HG02981 (cell line): Measurements from ENCODE around the gene GRIN1.

Experiments
- ATAC-seq: cut with Tn5 transposase; IDR thresholded peaks from one replicate; pipeline ENCODE4 v1.9.1; 2021; ENCODE audit warnings: mild to moderate bottlenecking, moderate library complexity; ENCODE audit not compliant: unreplicated experiment

The GRIN1 gene

DNA sequence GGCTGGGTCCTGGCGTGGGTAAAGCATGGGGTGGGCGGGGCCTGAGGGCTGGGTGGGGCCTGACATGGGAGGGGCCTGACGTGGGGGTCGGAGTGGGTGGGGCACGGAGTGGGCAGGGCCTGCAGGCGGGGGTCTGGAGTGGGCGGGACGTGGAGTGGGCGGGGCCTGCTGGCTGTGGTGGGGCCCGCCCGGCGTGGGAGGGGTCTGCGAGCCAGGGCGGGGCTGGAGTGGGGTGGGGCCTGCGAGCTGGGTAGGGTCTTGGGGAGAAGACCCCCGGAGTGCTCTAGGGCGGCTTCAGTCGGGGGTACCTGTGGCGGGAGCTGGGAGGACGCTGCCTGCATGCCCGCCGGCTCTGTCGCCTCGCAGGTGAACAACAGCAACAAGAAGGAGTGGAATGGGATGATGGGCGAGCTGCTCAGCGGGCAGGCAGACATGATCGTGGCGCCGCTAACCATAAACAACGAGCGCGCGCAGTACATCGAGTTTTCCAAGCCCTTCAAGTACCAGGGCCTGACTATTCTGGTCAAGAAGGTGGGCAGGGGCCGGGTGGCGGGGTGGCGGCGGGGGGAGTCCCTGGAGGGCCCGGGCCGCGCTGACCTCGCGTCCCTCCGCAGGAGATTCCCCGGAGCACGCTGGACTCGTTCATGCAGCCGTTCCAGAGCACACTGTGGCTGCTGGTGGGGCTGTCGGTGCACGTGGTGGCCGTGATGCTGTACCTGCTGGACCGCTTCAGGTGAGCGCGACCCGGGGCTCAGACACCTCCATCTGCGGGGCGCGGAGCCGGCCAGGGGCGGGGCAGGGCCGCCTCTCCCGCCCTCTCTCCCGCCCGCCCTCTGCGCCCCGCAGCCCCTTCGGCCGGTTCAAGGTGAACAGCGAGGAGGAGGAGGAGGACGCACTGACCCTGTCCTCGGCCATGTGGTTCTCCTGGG is 22.9 kb downstream of the GRIN1 start:
- ATAC-seq: no peak

DNA sequence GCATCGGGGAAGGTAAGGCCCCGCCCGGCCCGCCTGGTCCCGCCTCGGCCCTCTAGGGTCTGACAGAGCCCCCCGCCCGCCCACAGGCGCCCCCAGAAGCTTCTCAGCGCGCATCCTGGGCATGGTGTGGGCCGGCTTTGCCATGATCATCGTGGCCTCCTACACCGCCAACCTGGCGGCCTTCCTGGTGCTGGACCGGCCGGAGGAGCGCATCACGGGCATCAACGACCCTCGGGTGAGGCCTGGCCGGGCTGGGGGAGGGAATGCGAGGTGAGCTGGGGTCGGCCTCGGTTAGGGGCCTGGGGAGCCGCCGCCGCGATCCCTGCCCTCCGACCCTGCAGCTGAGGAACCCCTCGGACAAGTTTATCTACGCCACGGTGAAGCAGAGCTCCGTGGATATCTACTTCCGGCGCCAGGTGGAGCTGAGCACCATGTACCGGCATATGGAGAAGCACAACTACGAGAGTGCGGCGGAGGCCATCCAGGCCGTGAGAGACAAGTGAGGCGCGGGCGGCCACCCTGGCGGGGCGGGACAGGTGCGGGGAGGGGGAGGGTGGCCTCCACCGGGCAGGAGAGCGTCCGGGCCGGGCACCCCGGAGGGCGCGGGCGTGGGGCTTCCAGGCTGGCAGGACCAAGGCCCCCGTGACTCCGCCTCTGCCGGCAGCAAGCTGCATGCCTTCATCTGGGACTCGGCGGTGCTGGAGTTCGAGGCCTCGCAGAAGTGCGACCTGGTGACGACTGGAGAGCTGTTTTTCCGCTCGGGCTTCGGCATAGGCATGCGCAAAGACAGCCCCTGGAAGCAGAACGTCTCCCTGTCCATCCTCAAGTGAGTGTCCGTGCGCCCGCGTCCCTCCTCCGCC is 23.8 kb downstream of the GRIN1 start:
- ATAC-seq: no peak

DNA sequence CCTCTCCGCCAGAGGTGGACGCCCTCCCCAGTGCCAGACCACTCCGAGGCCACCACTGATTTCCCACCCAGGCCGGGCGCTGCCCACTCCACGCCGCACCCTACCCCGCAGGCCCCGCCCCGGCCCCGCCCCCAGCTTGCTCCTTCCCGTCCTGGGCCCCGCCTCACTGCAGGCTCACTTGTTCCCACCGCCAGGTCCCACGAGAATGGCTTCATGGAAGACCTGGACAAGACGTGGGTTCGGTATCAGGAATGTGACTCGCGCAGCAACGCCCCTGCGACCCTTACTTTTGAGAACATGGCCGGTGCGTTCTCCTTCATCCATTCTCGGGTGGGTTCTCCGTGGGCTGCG is 24.4 kb downstream of the GRIN1 start:
- ATAC-seq: no peak

DNA sequence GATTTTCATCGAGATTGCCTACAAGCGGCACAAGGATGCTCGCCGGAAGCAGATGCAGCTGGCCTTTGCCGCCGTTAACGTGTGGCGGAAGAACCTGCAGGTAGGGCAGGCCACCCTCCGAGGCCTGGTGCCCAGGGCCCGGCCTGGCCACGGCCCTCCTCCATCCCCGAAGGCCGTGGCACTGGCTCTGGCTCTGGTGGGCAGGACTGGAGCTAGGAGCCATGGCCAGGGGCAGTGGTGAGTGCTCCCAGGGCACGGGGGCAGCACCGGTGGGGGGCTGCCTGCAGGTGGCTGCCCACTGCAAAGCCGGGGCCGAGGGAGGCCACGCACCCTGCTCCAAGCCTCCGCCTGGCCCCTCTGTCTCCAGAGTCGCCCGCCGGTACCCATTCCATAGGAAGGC is 24.9 kb downstream of the GRIN1 start:
- no peak for ATAC-seq

DNA sequence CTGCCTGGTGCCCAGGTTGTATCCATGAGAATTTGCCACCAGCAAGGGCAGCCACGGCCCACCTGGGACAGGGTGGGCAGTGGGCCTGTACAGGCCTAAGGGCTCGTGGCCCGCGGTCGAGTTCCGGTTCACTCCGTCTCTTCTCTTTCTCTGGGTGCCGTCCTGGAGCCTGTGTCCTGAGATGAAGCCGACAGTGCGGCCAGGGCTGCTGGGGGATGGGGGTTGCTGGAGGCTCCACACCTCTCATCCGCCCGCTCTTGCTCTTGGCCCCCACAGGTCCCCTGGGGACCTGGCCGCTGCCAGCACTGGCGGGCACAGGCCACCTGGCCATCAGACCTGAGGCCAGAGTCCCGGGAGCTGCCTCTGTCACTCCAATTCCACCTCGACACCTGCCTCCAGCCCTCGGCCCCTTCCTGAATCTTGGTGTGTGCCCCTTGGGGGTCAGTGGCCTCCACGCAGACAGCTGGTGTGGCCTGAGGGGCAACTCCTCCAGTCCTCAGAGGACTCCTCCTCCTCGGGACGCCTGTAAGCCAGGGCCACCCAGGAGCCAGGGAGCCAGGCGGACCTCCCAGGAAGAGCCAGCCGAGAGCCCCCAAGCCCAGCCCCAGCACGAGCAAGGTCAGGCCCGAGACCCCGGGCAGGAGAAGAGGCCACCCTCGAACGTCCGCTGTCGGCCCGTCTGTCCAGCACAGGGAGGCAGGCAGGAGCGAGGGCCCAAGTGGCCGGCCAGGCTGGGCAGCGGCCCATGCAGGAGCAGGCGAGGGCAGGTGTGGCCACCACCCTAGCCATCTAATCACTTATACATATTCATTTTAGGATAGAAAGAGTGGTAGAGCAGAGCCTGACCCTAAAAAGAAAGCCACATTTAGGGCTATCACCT is 25.7 kb downstream of the GRIN1 start:
- no peak for ATAC-seq

DNA sequence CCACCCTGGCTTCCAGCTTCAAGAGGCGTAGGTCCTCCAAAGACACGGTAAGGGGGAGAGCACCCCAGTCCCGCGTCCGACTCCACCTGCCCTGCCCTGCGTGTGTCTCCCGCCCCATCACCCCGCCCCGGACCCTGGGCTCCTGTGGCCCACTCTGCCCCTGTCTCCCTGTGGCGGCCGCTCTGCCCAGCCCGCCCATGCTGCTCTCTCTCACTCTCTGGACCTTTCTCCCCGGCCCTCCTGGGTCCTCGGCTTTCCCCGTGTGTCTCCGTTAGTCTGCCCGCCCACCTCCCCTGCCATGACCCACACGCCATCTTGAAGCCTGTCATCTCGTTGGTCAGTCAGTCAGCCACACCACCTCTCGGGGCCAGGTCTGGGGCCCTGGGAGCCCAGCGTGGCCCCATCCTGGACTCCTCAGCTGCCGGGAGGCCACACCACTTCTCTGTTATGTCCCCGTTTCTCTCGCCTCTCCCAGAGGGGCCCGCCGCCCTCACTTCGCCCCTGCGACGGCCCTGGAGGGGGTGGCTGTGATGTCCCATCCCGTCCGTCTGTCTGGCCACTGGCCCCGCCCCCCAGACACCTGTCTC is 26.4 kb downstream of the GRIN1 start:
- no peak for ATAC-seq

DNA sequence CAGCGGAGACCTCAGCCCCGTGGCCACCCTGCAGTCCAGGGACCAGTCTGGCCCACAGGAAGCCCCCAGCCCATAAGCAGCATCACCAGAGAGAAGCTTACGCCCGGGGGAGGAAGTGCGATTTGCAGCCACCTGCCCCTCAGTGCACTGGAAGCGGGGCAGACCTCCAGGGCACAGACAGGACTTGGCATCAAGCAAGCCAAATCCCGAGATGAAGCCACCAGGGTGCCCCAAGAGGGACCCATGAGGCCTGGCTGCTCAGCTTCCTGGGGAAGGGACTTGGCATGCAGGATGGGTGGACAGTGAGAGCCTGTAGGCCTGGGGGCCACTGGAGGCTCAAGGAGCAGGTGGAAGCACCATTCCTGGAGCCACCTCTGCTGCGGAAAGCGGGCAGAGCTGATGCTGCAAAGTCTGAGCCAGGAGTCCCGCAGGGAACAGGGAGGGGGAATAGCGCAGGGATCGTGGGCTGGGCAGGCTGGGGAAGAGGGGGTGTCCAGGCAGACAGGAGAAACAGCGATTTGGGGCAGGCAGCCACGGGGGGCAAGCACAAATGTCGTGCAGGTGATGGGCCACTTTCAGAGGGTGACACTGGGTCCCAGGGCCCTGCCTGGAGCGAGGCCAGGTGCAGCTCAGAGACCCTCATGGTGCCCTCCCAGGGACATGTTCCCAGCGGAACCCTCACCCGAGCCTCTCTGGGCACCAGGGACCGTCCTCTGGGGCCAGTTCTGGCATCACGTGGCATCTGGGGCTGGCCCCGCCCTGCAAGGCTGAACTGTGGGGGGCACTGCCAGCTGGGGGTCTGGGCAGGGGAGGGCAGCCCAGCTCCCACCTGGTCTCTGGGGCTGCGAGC is 27.7 kb downstream of the GRIN1 start:
- ATAC-seq: no peak

DNA sequence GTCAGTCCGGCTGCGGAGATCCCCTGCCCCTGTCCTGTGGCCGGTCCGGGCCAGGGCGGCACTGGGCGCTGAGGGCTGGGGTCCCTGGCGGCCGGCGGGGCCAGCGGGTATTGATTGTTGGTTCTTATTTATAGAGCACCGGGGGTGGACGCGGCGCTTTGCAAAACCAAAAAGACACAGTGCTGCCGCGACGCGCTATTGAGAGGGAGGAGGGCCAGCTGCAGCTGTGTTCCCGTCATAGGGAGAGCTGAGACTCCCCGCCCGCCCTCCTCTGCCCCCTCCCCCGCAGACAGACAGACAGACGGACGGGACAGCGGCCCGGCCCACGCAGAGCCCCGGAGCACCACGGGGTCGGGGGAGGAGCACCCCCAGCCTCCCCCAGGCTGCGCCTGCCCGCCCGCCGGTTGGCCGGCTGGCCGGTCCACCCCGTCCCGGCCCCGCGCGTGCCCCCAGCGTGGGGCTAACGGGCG is 28.4 kb downstream of the GRIN1 start:
- ATAC-seq: no peak

DNA sequence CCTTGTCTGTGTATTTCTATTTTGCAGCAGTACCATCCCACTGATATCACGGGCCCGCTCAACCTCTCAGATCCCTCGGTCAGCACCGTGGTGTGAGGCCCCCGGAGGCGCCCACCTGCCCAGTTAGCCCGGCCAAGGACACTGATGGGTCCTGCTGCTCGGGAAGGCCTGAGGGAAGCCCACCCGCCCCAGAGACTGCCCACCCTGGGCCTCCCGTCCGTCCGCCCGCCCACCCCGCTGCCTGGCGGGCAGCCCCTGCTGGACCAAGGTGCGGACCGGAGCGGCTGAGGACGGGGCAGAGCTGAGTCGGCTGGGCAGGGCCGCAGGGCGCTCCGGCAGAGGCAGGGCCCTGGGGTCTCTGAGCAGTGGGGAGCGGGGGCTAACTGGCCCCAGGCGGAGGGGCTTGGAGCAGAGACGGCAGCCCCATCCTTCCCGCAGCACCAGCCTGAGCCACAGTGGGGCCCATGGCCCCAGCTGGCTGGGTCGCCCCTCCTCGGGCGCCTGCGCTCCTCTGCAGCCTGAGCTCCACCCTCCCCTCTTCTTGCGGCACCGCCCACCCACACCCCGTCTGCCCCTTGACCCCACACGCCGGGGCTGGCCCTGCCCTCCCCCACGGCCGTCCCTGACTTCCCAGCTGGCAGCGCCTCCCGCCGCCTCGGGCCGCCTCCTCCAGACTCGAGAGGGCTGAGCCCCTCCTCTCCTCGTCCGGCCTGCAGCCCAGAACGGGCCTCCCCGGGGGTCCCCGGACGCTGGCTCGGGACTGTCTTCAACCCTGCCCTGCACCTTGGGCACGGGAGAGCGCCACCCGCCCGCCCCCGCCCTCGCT is 29.0 kb downstream of the GRIN1 start:
- no peak for ATAC-seq

DNA sequence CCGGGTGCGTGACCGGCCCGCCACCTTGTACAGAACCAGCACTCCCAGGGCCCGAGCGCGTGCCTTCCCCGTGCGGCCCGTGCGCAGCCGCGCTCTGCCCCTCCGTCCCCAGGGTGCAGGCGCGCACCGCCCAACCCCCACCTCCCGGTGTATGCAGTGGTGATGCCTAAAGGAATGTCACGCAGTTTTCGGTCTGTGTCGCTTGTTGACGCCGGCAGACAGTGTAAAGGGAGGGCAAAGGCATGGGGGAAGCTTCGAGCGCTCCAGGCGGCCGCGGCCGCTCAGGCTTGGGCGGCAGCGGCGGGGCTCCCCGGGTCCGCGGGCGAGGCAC is 29.6 kb downstream of the GRIN1 start:
- ATAC-seq: no peak

DNA sequence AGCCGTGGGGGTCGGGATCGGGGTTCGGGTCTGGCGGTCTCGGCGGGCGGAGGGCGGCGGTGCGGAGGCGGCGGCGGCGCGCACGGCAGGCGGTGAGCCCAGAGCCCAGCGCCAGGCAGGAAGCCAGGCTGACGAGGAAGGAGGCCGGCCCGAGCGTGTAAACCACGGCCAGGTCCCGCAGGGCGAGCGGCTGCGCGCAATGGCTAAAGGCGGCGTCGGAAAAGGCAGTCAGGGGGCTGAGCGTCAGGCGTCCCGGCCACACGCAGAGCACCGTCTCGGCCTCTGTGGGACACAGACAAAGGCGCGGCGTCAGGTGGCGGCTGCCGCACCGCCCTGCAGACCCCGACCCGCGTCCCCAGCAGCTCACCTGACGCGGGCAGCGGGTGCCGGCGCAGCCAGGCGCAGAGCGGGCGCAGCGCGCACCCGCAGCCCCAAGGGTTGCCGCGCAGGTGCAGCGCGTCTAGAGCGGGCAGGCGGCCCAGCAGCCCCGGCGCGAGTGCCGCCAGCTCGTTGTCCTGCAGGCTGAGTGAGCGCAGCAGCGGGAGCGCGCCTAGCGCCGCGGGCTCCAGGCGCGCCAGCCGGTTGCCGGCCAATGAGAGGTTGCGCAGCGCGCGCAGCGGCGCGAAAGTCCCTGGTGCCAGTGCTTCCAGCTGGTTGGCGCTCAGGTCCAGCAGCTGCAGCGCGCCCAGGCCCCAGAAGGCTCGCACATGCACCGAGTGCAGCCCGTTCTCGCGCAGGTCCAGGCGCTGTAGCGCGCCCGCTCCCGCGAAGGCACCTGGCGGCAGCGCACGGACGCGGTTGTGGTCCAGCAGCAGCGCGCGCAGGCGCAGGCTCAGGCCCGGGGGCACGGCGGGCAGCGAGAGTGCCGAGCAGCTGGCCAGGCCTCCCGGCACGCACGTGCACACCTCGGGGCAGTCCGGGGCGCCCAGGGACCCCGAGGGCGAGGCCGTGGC is 30.2 kb downstream of the GRIN1 start:
- ATAC-seq: no peak

DNA sequence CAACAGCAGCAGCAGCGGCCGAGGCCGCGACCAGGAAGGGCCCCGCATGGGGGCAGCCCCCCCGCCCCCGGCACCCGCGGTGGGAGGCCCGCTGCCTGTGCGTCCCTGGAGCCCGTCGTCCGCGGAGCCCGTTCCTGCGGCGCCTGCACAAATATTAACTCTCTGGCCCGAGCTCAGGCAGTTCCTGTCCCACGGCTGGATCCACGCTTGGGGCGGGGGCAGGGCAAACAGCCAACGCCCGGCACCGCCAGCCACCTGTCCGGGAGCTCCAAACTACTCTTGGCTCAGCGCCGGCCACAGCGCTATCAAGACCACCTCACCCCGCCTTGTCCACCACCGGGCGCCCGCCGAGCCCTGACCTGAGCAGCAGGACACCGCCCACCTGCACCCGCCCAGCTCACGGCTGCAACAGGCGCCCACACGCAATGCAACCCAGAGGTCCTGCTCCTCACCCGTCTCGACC is 31.0 kb downstream of the GRIN1 start, which contains the start of gene LRRC26:
Gene LRRC26 (minus strand): TSS at position 156 of the 463 bp plus-strand sequence. CDS start 108 bp downstream, at position 48.
- no peak for ATAC-seq

DNA sequence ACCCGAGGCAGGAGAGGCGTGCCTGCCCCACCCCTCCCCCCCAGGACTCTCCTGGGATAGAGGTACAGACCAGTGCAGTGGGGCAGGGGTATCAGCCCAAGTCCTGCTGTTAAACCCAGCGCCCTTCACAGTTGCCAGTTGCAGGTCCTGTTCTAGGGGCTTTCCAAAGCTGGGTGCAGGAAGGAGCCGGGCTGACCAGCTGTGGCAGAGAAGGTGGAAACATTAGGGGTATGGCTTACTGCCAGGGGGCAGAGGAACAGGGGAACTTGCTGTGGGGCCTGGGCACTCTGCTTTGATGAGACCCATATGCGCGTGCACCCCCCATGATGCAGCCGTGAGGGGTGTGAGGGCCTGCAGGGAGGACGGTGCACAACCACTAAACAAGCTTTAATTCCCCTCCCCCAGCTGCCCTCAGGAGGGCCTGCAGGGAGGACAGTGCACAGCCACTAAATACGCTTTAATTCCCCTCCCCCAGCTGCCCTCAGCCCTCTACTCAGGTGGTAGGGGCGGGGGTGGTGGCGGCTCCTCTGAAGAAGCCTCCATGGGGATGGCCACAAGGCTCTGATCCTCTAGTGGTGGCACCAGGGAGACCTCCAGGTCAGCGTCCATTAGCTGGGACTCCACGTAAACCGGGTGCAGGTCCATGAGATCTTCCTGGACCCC is 31.7 kb downstream of the GRIN1 start:
- no peak for ATAC-seq

DNA sequence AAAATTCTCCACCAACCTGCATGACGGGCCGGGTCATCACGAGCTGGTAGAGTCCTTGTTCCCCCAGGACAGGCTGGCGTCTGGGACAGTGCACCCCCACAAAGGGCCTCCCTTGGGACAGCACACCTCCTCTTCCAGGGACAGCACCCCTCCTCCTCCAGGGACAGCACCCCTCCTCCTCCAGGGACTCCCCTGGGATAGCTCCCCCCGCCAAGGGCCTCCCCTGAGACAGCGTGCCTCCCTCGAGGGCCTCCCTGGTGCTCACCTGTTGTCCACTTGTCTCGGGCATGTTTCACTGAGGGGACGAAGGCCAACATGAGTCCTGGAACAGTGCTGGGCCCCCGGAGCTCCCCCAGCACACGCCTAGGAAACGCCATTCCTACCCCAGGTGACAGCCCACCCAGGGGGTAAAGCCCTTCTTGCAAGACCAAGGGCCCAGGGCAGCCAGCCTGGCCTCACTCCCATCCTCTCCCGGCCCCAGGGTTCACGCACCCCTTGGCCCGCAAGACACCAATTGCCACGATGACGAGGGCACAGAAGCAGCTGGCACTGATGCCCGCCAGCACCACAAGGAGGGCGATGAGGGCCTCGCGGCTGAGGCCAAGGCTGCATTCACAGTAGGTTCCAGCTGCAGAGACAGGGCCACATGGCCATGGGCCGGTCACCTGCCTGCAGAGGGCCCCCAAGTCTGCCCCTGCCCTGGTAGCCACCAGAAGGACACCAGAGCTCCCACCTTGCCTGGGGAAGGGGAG is 32.4 kb downstream of the GRIN1 start:
- no peak for ATAC-seq

DNA sequence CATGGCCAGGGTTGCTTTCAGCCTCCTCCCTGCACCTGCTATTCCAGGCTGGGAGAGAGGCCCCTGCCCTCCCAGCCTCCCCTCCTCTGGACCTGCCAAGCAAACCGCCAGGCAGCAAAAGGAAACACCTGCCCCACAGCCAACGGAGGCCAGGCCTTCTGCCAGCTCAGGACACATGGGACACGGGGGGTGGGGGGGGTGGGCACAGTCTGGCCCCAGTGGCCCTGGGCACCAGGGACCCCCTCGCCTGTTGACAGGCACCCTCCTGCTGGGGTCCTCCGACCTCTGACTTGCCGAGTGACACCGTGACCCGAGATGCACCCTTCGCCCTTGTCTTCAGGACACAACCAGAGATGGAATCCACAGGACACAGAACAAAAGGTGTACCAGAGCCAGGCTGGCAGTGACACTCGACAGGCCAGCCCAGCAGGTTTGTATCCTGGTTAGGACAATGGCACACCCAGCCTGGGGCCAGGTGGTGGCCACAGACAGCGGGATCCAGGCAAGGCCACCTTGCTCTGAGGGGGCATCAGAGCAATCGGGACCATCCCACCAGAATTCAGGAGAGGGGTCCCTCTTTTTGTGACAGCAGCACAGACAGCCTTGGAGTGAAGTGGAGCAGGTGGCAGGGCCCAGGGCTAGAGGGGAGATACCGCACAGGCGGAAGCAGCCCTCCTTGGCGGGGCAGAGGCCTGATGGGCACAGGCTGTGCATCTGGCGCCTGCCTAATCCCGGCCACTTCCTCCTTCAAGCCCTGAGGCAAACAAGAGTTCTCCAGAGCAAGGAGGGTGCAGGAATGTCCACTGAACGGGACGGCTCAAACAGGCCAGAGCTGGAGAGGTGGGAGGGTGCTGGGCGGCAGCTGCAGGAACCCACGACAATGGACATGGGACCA is 34.2 kb downstream of the GRIN1 start:
- no peak for ATAC-seq
